ES-I3 (cell line): ENCODE measurements around the gene SELENBP1.
"Not testable (repeated sequence)": the region's sequence is repeated elsewhere in the genome, so short reads cannot be mapped to it uniquely, and the experiment has no call there.

ENCODE experiments used
- H3K36me3 ChIP-seq: 2 replicates; pipeline ENCODE4 v1.6.1; 2013; ENCODE audit warnings: mild to moderate bottlenecking, low read length, control low read depth, moderate library complexity; ENCODE audit not compliant: insufficient read depth
- H3K4me1 ChIP-seq: 2 replicates; pipeline ENCODE4 v1.6.1; 2013; ENCODE audit warnings: mild to moderate bottlenecking, control low read depth, low read length; ENCODE audit not compliant: insufficient read depth
- H3K9ac ChIP-seq: 2 replicates; pipeline ENCODE4 v1.6.1; 2013; ENCODE audit warnings: low read depth, mild to moderate bottlenecking, low read length, moderate library complexity
- H3K9me3 ChIP-seq: 2 replicates; pipeline ENCODE4 v1.6.1; 2013; ENCODE audit warnings: mild to moderate bottlenecking, low read length, moderate library complexity; ENCODE audit not compliant: control insufficient read depth, insufficient read depth

Gene SELENBP1

DNA sequence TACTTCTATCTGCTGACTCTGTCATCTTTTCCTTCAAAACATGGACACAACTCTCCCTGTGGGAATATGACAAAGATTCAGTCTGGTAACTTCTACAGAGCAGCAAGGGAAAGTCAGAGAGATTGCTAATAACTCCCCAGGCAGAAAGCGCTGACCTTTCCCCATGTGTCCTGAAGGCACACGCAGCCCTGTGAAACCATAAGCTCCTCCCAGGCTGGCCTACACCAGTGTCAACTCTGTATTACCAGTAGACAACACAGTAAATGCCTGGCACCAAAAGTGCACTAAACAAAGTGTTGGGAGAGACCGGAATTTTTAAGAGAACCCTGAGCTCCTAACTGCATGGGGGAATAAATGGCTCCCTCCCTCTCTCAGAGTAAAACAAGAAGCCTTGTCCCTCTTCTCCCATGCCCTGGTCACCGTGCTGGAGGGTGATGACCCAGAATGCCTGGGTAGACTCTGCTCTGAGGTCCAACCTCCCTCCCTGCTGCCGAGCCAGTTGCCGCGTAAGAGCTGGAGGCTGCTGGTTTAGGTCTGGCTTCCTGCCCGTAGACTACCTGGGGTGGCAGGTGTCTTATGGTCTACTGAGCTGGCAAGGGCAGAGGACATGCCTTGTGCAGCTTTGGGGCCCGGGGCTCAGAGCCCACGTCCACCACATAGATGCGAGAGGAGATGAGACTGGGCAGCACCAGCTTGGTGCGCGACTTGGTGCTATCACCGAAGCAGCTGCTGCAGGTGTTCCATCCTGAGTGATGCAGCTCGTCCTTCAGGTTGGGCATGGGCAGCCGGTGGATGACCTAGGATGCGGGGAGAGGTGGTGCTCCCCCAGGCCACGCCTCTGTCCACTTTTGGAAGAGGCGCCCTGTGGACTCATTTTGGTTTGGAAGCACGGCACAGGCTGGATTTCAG, 3.9 kb downstream of the SELENBP1 start:
- Histone ChIP-seq H3K9me3 (no peaks in the 10 kb centered on the region), H3K9ac (no peak overlapping the region), H3K4me1 (peaks cover 7% of the 10 kb centered on the region; the same call in 1 of the 2 replicates), H3K36me3 (no peaks in the 10 kb centered on the region)

DNA sequence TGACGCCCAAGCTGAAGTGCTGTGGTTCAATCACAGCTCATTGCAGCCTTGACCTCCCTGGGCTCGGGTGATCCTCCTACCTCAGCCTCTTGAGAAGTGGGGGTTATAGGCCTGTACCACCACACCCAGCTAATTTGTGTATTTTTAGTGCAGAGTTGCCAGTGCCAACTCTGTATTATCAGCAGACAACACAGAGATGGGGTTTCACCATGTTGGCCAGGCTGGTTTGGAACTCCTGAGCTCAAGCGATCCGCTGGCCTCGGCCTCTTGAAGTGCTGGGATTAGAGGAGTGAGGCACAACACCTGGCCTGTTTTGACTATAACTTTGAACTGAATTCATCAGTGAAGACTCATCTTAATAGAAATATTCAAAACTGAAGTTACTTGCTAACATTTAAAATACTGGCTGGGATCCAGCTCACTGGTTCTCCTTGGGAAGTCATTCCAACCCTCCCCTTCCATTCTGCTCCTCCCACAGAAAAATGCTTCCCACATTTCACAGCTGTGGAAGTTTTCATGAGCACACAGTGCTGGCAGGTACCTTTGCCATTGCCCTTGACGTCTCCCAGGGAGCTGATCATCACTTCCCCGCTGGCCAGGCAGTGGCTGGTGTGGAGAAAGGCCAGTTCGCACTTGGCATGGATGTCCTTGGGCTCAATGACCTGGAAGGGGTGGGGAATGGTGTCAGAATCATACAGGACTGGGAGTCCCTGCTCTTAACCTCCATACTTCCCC, 4.7 kb downstream of the SELENBP1 start:
- Histone ChIP-seq H3K36me3 (no peaks in the 10 kb centered on the region), H3K4me1 (peaks cover 7% of the 10 kb centered on the region; the same call in 1 of the 2 replicates), H3K9me3 (no peaks in the 10 kb centered on the region), H3K9ac (no peak overlapping the region)

DNA sequence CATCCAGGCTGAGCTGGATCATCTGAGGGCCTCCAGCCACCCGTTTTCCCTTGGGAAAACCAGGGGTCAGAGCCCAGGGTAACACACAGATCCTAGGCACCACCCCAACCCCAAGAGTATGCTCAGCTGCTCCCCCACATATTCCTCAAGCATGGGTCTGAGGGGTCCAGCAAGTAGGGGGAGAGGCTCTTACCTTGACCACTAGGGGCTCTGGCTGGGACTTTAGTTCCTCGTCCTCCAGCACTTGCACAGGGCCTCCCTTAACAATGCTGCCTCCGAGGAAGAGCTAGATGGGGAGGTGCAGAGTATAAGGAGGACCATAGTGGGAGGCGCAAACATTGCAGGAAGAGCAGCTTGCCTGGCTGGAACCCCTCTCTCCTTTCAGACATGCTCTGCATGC, 7.5 kb downstream of the SELENBP1 start:
- H3K9me3 ChIP-seq = peaks cover 5% of the 10 kb centered on the region; the same call in 1 of the 2 replicates
- H3K36me3 ChIP-seq = no peaks in the 10 kb centered on the region
- H3K9ac ChIP-seq = no peak overlapping the region
- no peaks in the 10 kb centered on the region for H3K4me1 ChIP-seq

DNA sequence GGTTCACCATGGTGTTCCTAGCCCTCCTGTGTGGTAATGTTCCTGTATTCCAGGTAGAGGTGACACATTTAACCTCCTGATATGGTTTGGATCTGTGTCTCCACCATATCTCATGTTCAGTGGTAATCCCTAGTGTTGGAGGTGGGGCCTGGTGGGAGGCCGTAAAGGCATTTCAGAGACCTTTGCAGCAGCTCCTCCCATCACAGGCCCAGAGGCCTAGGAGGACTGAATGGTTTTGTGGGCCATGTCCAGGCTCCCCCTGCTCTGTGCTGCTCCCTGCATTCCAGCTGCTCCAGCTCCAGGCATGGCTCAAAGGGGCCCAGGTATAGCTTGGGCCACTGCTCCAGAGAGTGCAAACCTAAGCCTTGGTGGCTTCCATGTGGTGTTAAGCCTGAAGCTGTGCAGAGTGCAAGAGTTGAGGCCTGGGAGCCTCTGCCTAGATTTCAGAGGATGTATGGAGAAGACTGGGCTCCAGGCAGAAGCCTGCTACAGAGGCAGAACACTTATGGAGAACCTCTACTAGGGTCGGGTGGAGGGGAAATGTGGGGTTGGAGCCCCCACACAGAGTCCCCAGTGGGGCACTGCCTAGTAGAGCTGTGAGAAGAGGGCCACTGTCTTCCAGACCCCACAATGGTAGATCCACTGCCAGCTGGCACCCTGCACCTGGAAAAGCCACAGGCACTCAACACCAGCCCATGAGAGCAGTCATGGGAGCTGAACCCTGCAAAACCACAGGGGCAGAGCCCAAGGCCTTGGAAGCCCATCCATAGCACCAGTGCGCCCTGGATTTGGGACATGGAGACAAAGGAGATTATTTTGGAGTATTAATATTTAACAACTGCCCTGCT, 10.0 kb downstream of the SELENBP1 start:
- H3K9me3 ChIP-seq = peaks cover 5% of the 10 kb centered on the region; the same call in 1 of the 2 replicates
- no peaks in the 10 kb centered on the region for H3K36me3 ChIP-seq
- no peak overlapping the region for H3K9ac ChIP-seq
- no peaks in the 10 kb centered on the region for H3K4me1 ChIP-seq

GRCh38 chr1:151361883-151362282, 10.6 kb downstream of the SELENBP1 start:
- no peaks in the 10 kb centered on the region for H3K4me1 ChIP-seq
- H3K9me3 ChIP-seq = peaks cover 5% of the 10 kb centered on the region; the same call in 1 of the 2 replicates
- H3K9ac ChIP-seq = no peak overlapping the region
- H3K36me3 ChIP-seq = no peaks in the 10 kb centered on the region

- Histone ChIP-seq H3K9ac (no peak overlapping the region), H3K4me1 (no peaks in the 10 kb centered on the region), H3K9me3 (no peaks in the 10 kb centered on the region; the same call in 1 of the 2 replicates), H3K36me3 (no peaks in the 10 kb centered on the region)
Observed at GRCh38 chr1:151356696-151357095, 15.8 kb downstream of the SELENBP1 start.

GRCh38 chr1:151352021-151352718, 20.3 kb downstream of the SELENBP1 start:
- no peak overlapping the region for H3K9ac ChIP-seq
- no peaks in the 10 kb centered on the region for H3K36me3 ChIP-seq
- no peaks in the 10 kb centered on the region; the same call in 1 of the 2 replicates for H3K9me3 ChIP-seq
- H3K4me1 ChIP-seq = 0 out of 2 replicates have a peak, but pooled peaks cover 5% of the 10 kb centered on the region

- H3K9me3 ChIP-seq, H3K36me3 ChIP-seq, H3K9ac ChIP-seq, H3K4me1 ChIP-seq: not testable (repeated sequence)
Observed at GRCh38 chr1:151350323-151350722, 22.2 kb downstream of the SELENBP1 start.

DNA sequence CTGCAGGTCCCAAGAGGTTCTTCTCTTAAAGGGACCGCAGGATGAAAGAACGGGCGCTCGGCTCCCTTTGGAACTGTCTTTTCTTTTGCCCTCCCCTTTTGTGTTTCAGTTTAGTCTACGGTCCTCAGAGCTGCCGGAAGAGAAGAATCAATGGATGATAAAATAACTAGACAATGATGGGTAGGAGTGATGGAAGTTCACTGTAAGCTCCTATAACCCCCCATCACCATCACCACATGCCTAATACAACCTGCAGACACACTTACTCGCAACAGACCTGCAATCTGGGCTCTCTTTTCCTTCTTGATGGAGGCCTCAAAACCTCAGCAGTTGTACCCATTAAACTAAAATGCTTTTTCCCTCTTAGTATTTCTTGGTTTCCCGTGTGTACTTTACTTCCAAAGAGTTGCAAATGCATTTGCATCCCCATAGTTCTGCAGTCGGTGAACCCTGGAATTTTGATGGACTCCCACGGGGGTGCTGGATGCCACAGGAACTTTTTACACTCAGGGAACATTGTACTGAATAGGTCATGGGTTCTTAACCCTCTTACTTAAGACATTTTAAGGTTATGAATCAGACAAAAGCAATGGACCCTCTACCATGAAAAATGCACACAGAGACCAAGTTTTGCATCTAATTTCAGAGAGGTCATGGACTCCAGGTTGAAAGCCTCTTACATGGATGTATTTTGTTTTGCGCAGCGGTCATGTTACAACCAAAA, 24.8 kb downstream of the SELENBP1 start:
- H3K9ac ChIP-seq = peak overlapping the region; percentile 96
- 0 out of 2 replicates have a peak, but pooled peaks cover 5% of the 10 kb centered on the region for H3K4me1 ChIP-seq
- H3K9me3 ChIP-seq = no peaks in the 10 kb centered on the region; the same call in 1 of the 2 replicates
- peaks cover 10% of the 10 kb centered on the region; the same call in 1 of the 2 replicates for H3K36me3 ChIP-seq

DNA sequence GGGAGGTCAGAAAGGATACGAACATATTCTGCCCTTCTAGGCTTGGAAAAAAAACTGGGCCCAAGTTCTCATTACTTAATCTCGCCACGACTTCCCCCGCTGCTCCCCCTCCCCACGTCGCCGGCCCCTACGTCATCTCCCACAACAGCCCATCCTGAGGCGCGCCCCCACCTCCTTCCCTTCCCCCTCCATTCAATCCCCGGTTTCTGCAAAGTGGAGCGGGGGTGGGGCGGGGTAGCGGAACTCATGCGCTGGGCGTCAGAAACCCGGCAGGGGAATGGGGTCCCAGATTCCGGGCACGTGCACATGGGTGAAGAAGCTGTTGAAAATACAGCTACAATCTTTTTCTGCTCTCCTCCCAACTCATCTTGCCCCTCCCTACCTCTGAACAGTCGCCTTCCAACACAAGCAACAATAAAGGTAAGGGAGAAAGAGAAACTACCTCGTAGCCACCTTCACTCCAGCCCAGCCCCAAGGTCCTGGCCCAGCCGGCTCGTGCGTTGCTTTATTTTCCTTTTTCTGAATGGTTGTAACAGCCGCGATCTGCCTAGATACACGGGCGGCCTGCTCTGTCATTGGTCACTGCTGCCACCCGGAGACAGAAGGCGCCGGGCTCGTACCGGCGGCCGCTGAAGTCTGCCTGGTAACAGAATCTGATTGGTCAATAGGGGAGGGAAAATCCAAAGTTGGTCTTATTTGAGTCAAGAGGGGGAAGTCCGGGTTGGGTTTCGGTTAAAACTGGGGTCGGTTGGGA, 25.6 kb downstream of the SELENBP1 start, which contains the start of gene RFX5:
TSS of gene RFX5 (minus strand) at position 484 of the 754 bp plus-strand sequence. CDS start 932 bp downstream, outside the sequence.
- Histone ChIP-seq H3K9me3 (no peaks in the 10 kb centered on the region; the same call in 1 of the 2 replicates), H3K4me1 (0 out of 2 replicates have a peak, but pooled peaks cover 5% of the 10 kb centered on the region), H3K9ac (peak within 1 kb of the TSS; percentile 96), H3K36me3 (peaks cover 10% of the 10 kb centered on the region; the same call in 1 of the 2 replicates)

GRCh38 chr1:151346082-151346768, 26.3 kb downstream of the SELENBP1 start:
- Histone ChIP-seq H3K4me1 (0 out of 2 replicates have a peak, but pooled peaks cover 5% of the 10 kb centered on the region), H3K9me3 (no peaks in the 10 kb centered on the region), H3K36me3 (peaks cover 10% of the 10 kb centered on the region; the same call in 1 of the 2 replicates), H3K9ac (peak overlapping the region; percentile 96)

DNA sequence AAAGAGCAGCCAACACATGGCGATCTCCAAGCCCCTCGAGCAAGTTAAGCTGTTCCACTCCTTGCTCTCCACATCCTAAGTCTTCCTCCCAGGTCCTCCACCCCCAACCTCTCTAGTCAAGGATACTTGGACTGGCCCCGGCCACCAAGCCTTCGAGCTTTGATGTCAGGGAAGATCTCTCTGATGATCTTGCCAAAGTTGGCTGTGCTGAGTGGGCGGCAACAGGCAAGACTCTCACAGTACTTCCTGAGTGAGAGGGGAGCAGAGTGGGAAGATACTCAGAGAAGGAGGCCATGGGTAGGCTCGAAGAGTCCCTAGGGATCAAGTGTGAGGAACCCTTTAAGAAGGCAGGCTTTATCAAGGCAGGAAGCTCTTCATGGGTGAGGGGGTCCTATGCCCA, 28.2 kb downstream of the SELENBP1 start:
- H3K4me1 ChIP-seq = 0 out of 2 replicates have a peak, but pooled peaks cover 5% of the 10 kb centered on the region
- H3K9me3 ChIP-seq = no peaks in the 10 kb centered on the region
- peaks cover 10% of the 10 kb centered on the region; the same call in 1 of the 2 replicates for H3K36me3 ChIP-seq
- H3K9ac ChIP-seq = no peak overlapping the region
